ENCODE measurements around the gene OLFM1.

GRCh38 chr9:135093911-135094584, 6.6 kb downstream of the OLFM1 start:
- no peak for TF ChIP-seq CTCF (IDR thresholded peaks at IDR 0.05)
- TF ChIP-seq POLR2AphosphoS5 (IDR thresholded peaks at IDR 0.05): no peak
- TF ChIP-seq POLR2A (IDR thresholded peaks at IDR 0.05): no peak

Data from breast epithelium (tissue), 3 donors.